AG04449 (cell line): Measurements from ENCODE around the gene DGKB.

Experiments used
- CTCF ChIA-PET: fragments of 350-600 bp; formaldehyde crosslinking; extraction: SDS; loops from one replicate; lab custom pipeline; 2021; ENCODE audit warnings: antibody characterized with exemption; lab: Yijun Ruan, JAX
- POLR2A ChIA-PET: fragments of 400-600, 350-600 bp; formaldehyde crosslinking; extraction: SDS; loops from one replicate; lab custom pipeline; 2020; ENCODE audit warnings: antibody characterized with exemption, inconsistent platforms; lab: Yijun Ruan, JAX
- DNase-seq: peaks from one replicate; pipeline ENCODE4 v3.0.0-alpha.2; 2010; ENCODE audit warnings: low read depth, low spot score
- H3K4me3 ChIP-seq: 2 replicates; pipeline ENCODE4 v1.5.1; 2011; ENCODE audit warnings: low read depth, mild to moderate bottlenecking, control low read depth, low read length
- CTCF ChIP-seq: IDR thresholded peaks from one replicate; pipeline ENCODE4 v1.5.1; 2011; ENCODE audit warnings: mild to moderate bottlenecking, moderate library complexity, low read length, control low read depth, inconsistent platforms; ENCODE audit not compliant: insufficient read depth; ENCODE audit errors: missing control alignments

DGKB gene

GRCh38 chr7:14596421-14596820 lies 306.1 kb downstream of the DGKB start:
- no peak for DNase-seq
- ChIA-PET CTCF (no interaction called here), POLR2A (no interaction called here)
- no peak overlapping the region for H3K4me3 ChIP-seq
- no peak for TF ChIP-seq CTCF

- POLR2A ChIA-PET = no interaction called here
These were observed 312.3 kb downstream of the DGKB start for GRCh38 chr7:14590206-14590605.

GRCh38 chr7:14585232-14585631 lies 317.3 kb downstream of the DGKB start:
- no peak for DNase-seq
- TF ChIP-seq CTCF = no peak
- CTCF ChIA-PET = no interaction called here
- no peak overlapping the region for H3K4me3 ChIP-seq
- POLR2A ChIA-PET = no interaction called here

More at GRCh38 chr7:14590206-14590605, 312.3 kb downstream of the DGKB start:
- no peak for TF ChIP-seq CTCF
- DNase-seq = no peak
- H3K4me3 ChIP-seq = no peak overlapping the region
- CTCF ChIA-PET = no interaction called here

- TF ChIP-seq CTCF = no peak
- H3K4me3 ChIP-seq = no peak overlapping the region
- ChIA-PET CTCF (no interaction called here), POLR2A (no interaction called here)
- DNase-seq = no peak
These were observed 319.0 kb downstream of the DGKB start for GRCh38 chr7:14583518-14583917.

GRCh38 chr7:14582010-14582409 lies 320.5 kb downstream of the DGKB start:
- TF ChIP-seq CTCF = no peak
- no peak overlapping the region for H3K4me3 ChIP-seq
- CTCF ChIA-PET = no interaction called here
- DNase-seq = no peak
- POLR2A ChIA-PET = no interaction called here

GRCh38 chr7:14579971-14580370 lies 322.6 kb downstream of the DGKB start:
- TF ChIP-seq CTCF = no peak
- POLR2A ChIA-PET = no interaction called here
- CTCF ChIA-PET = no interaction called here
- H3K4me3 ChIP-seq = no peak overlapping the region
- DNase-seq = no peak
